ENCODE measurements around the gene PDE7B. TPM values are rescaled to one million over a fixed set of nuclear protein-coding genes. Genes with fewer than 3 reads are reported as not detected.

PDE7B gene
- total and polyA plus RNA-seq, 2 experiments from 2014 or later: 3.1 to 6.8 TPM

GRCh38 chr6:136186363-136186762 lies 334.9 kb downstream of the PDE7B start:
- H3K79me2 ChIP-seq (ENCODE audit: insufficient read depth): no peaks in the 10 kb centered on the region
- H4K20me1 ChIP-seq (ENCODE audit: insufficient read depth): no peaks in the 10 kb centered on the region
- 95 to 97% methylated on average over 1 of the region's 1 CpG for WGBS, 2 experiments (ENCODE audit: low coverage in 1 of 2, low lambda C conversion rate in 2 of 2, missing lambda C conversion rate in 2 of 2)
- H3F3A ChIP-seq (ENCODE audit: insufficient read depth): no peaks in the 10 kb centered on the region
- DNase-seq: no peak
- no peak overlapping the region for H3K4me3 ChIP-seq
- H2AFZ ChIP-seq: no peak overlapping the region
- H3K9ac ChIP-seq: no peak overlapping the region
- H3K27me3 ChIP-seq (replicated peaks; ENCODE audit: insufficient read depth): no peaks in the 10 kb centered on the region
- H3K4me2 ChIP-seq (ENCODE audit: unreplicated experiment): no peak overlapping the region
- in situ Hi-C loops (cut with MboI): no loop called here
- no peaks in the 10 kb centered on the region for H3K4me1 ChIP-seq (ENCODE audit: insufficient read depth)
- no peak overlapping the region for H3K27ac ChIP-seq
- TF ChIP-seq EZH2 (IDR thresholded peaks at IDR 0.05; ENCODE audit: insufficient read depth, poor library complexity, severe bottlenecking) (no peak), EZH2phosphoT487 (IDR thresholded peaks at IDR 0.05; ENCODE audit: insufficient read depth, low read depth) (no peak)
- no peaks in the 10 kb centered on the region; the same call in 1 of the 2 replicates for H3K36me3 ChIP-seq (ENCODE audit: low read depth)
- no peaks in the 10 kb centered on the region for H3K9me2 ChIP-seq (ENCODE audit: insufficient read depth)
- no peaks in the 10 kb centered on the region for H3K9me3 ChIP-seq (ENCODE audit: low read depth)

- Histone ChIP-seq H3K4me2 (ENCODE audit: unreplicated experiment) (no peak overlapping the region), H3K36me3 (ENCODE audit: low read depth) (peaks cover 7% of the 10 kb centered on the region; the same call in 1 of the 2 replicates), H3K27ac (no peak overlapping the region), H3K9me3 (ENCODE audit: low read depth) (no peaks in the 10 kb centered on the region), H3K4me3 (no peak overlapping the region), H3K79me2 (ENCODE audit: insufficient read depth) (no peaks in the 10 kb centered on the region), H3K4me1 (ENCODE audit: insufficient read depth) (no peaks in the 10 kb centered on the region), H3F3A (ENCODE audit: insufficient read depth) (no peaks in the 10 kb centered on the region), H2AFZ (no peak overlapping the region), H4K20me1 (ENCODE audit: insufficient read depth) (no peaks in the 10 kb centered on the region), H3K27me3 (replicated peaks; ENCODE audit: insufficient read depth) (no peaks in the 10 kb centered on the region), H3K9ac (no peak overlapping the region), H3K9me2 (ENCODE audit: insufficient read depth) (no peaks in the 10 kb centered on the region)
- in situ Hi-C loops (cut with MboI): no loop called here
- DNase-seq: no peak
- TF ChIP-seq EZH2phosphoT487 (IDR thresholded peaks at IDR 0.05; ENCODE audit: insufficient read depth, low read depth) (no peak), EZH2 (IDR thresholded peaks at IDR 0.05; ENCODE audit: insufficient read depth, poor library complexity, severe bottlenecking) (no peak)
- 78% methylated on average over 2 of the region's 2 CpGs for WGBS, 2 experiments (ENCODE audit: low coverage in 1 of 2, low lambda C conversion rate in 2 of 2, missing lambda C conversion rate in 2 of 2)
These were observed 337.0 kb downstream of the PDE7B start for GRCh38 chr6:136188486-136188885.

DNA sequence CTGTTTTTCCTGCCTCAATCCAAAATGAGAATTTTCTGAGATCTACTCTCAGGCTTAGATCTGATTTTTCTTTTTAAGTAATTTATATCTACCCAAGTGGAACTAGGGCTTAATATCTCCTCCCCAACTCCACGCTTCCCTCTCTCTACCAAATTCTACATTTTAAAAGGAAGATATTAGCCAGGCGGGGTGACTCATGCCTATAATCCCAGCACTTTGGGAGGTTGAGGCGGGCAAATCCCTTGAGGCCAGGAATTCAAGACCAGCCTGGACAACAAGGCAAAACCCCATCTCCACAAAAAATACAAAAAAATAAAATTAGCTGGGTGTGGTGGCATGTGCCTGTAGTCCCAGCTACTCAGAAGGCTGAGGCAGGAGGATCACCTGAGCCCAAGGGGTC lies 337.6 kb downstream of the PDE7B start:
- Histone ChIP-seq H3F3A (ENCODE audit: insufficient read depth) (no peaks in the 10 kb centered on the region), H3K27ac (no peak overlapping the region), H2AFZ (no peak overlapping the region), H3K4me3 (no peak overlapping the region), H3K4me2 (ENCODE audit: unreplicated experiment) (no peak overlapping the region), H3K4me1 (ENCODE audit: insufficient read depth) (no peaks in the 10 kb centered on the region), H3K79me2 (ENCODE audit: insufficient read depth) (no peaks in the 10 kb centered on the region), H3K36me3 (ENCODE audit: low read depth) (peaks cover 11% of the 10 kb centered on the region; the same call in 1 of the 2 replicates), H4K20me1 (ENCODE audit: insufficient read depth) (no peaks in the 10 kb centered on the region), H3K9ac (no peak overlapping the region), H3K9me2 (ENCODE audit: insufficient read depth) (no peaks in the 10 kb centered on the region), H3K9me3 (ENCODE audit: low read depth) (no peaks in the 10 kb centered on the region), H3K27me3 (replicated peaks; ENCODE audit: insufficient read depth) (no peaks in the 10 kb centered on the region)
- WGBS, 2 experiments (ENCODE audit: low coverage in 1 of 2, low lambda C conversion rate in 2 of 2, missing lambda C conversion rate in 2 of 2): 95 to 99% methylated on average over 3 of the region's 3 CpGs
- TF ChIP-seq EZH2 (IDR thresholded peaks at IDR 0.05; ENCODE audit: insufficient read depth, poor library complexity, severe bottlenecking) (no peak), EZH2phosphoT487 (IDR thresholded peaks at IDR 0.05; ENCODE audit: insufficient read depth, low read depth) (no peak)
- no peak for DNase-seq
- in situ Hi-C loops (cut with MboI): no loop called here

- H3K4me3 ChIP-seq: no peak overlapping the region
- no peak for DNase-seq
- H3K9ac ChIP-seq: no peak overlapping the region
- H4K20me1 ChIP-seq (ENCODE audit: insufficient read depth): no peaks in the 10 kb centered on the region
- no peak overlapping the region for H3K4me2 ChIP-seq (ENCODE audit: unreplicated experiment)
- no peak for TF ChIP-seq EZH2 (IDR thresholded peaks at IDR 0.05; ENCODE audit: insufficient read depth, poor library complexity, severe bottlenecking)
- no peaks in the 10 kb centered on the region for H3K9me2 ChIP-seq (ENCODE audit: insufficient read depth)
- H3K79me2 ChIP-seq (ENCODE audit: insufficient read depth): no peaks in the 10 kb centered on the region
- no peaks in the 10 kb centered on the region for H3K9me3 ChIP-seq (ENCODE audit: low read depth)
- no peaks in the 10 kb centered on the region for H3F3A ChIP-seq (ENCODE audit: insufficient read depth)
- H3K27ac ChIP-seq: no peak overlapping the region
- no peak overlapping the region for H2AFZ ChIP-seq
- 92 to 94% methylated on average over 32 of the region's 32 CpGs for WGBS, 2 experiments (ENCODE audit: low coverage in 1 of 2, low lambda C conversion rate in 2 of 2, missing lambda C conversion rate in 2 of 2)
- no peaks in the 10 kb centered on the region for H3K27me3 ChIP-seq (replicated peaks; ENCODE audit: insufficient read depth)
- H3K4me1 ChIP-seq (ENCODE audit: insufficient read depth): no peaks in the 10 kb centered on the region
- in situ Hi-C loops (cut with MboI): no loop called here
- H3K36me3 ChIP-seq (ENCODE audit: low read depth): peaks cover 11% of the 10 kb centered on the region; the same call in 1 of the 2 replicates
These were observed 340.3 kb downstream of the PDE7B start for GRCh38 chr6:136191606-136192312.
